NT2/D1 (cell line): ENCODE data around the gene UGT1A10.

Source experiments
- DNase-seq: peaks from one replicate; pipeline ENCODE4 v3.0.0-alpha.2; 2011; ENCODE audit warnings: low read depth, low spot score
- H3K27me3 ChIP-seq: 2 replicates; pipeline ENCODE4 v1.6.0; 2011; ENCODE audit warnings: mild to moderate bottlenecking; ENCODE audit not compliant: insufficient read length, insufficient read depth
- H3K36me3 ChIP-seq: 2 replicates; pipeline ENCODE4 v1.6.1; 2011; ENCODE audit warnings: mild to moderate bottlenecking, low read length, mixed read lengths; ENCODE audit not compliant: insufficient read depth, insufficient read length
- H3K4me1 ChIP-seq: 2 replicates; pipeline ENCODE4 v1.5.1; 2011; ENCODE audit not compliant: insufficient read depth, insufficient read length
- H3K4me3 ChIP-seq: 2 replicates; pipeline ENCODE4 v1.5.1; 2011; ENCODE audit warnings: low read depth; ENCODE audit not compliant: insufficient read length
- H3K9ac ChIP-seq: 2 replicates; pipeline ENCODE4 v1.6.0; 2011; ENCODE audit warnings: low read depth; ENCODE audit not compliant: insufficient read length
- H3K9me3 ChIP-seq: 2 replicates; pipeline ENCODE4 v1.5.1; 2011; ENCODE audit warnings: mild to moderate bottlenecking, low read length; ENCODE audit not compliant: insufficient read depth
- SUZ12 ChIP-seq: IDR thresholded peaks from 2 replicates; pipeline ENCODE4 v1.6.1; 2011; ENCODE audit not compliant: insufficient read length, insufficient read depth; ENCODE audit errors: extremely low read depth
- YY1 ChIP-seq: IDR thresholded peaks from 2 replicates; pipeline ENCODE4 v1.6.1; 2011; ENCODE audit not compliant: insufficient read length, insufficient read depth
- ZNF274 ChIP-seq: IDR thresholded peaks from 2 replicates; pipeline ENCODE4 v1.6.1; 2011; ENCODE audit warnings: mild to moderate bottlenecking, low read depth, low read length

The UGT1A10 gene

DNA sequence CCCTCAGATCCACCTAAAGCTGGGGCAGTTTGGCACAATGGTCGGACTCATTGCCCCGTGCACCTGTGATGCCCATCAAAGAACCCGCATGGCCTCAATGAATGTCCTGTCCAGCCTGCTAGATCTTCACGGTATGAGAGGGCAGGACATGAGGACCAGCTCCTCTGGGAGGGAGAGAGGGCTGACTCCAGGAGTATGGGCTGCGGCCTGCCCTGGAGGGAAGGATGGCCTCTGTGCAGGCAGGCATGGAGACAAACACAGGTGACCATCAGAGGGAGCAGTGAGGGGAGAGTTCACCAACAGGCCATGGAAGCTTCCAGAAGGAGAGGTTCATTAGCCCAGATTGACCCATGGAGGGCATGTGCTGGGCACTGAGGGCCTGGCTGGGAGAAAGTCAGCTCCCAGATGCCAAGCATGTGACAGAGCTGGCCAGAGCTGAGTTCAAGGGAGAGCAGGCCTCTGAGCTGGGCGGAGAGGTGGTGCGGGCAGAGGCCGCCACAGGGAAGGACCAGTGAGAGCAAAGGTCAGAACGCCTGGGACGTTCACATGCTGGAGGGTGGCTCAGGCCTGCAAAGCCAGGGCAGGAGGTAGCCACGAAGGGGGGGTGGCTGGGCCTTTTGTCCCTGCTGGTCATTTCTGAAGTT is 181.9 kb downstream of the UGT1A10 start:
- Histone ChIP-seq H3K4me1 (peaks cover 7% of the 10 kb centered on the region), H3K27me3 (peaks cover 2% of the 10 kb centered on the region), H3K4me3 (no peak overlapping the region), H3K9me3 (no peaks in the 10 kb centered on the region), H3K36me3 (no peaks in the 10 kb centered on the region), H3K9ac (no peak overlapping the region)
- TF ChIP-seq ZNF274 (no peak), YY1 (no peak), SUZ12 (no peak)
- DNase-seq, result no peak

DNA sequence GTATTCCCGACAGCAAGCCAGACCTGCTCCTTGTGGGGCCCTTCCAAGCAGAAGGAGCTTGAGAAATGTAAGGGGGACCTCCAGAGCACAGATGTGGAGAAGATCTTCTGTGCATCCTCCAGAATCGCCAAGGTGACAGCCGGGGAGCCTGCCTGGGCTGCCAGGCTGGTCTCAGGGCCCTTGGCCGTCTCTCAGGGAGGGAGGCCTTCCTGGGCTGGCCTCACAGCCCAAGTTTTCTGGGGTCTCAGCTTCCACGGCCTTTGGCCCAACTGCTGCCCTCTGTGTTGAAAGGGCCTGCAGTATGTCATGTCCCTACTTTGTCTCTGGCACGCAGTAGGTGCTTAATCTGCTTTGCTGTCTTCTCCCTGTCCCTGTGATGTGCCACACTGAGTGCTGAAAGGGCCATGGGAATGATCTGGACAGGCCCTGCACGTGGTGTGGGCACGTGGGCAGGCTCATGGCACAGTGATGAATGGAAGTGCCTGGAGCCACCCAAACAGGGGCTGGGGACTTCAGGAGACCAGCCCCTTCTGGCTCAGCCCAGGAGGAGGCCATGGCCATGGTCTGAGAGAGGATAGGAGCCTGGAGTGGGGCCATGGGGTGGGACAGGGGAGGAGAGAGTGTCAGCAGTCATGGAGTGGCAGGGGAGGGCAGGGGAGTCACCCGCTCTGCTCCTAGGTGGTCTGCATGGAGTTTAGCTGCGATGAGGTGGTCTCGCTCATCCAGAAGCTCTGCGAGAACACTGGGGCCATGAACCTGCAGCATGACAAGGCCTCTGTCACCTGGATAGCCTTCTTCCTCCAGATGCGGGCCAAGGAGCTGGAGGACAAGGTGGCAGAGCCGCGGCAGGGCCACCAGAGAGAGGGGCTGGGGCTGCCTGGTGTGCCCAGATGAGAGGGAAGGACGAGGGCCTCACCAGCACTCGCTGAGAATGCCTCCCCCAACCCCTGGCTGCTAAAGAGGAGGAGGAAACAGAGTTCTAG is 182.7 kb downstream of the UGT1A10 start:
- TF ChIP-seq SUZ12 (no peak), YY1 (no peak), ZNF274 (no peak)
- H3K27me3 ChIP-seq, result peaks cover 2% of the 10 kb centered on the region
- H3K9ac ChIP-seq, result no peak overlapping the region
- no peak for DNase-seq
- H3K36me3 ChIP-seq, result no peaks in the 10 kb centered on the region
- H3K4me3 ChIP-seq, result no peak overlapping the region
- H3K9me3 ChIP-seq, result no peaks in the 10 kb centered on the region
- H3K4me1 ChIP-seq, result peaks cover 7% of the 10 kb centered on the region

- no peak for DNase-seq
- H3K4me1 ChIP-seq, result peaks cover 7% of the 10 kb centered on the region
- no peak overlapping the region for H3K9ac ChIP-seq
- H3K27me3 ChIP-seq, result peaks cover 2% of the 10 kb centered on the region
- H3K36me3 ChIP-seq, result no peaks in the 10 kb centered on the region
- TF ChIP-seq ZNF274 (no peak), SUZ12 (no peak)
- H3K9me3 ChIP-seq, result no peaks in the 10 kb centered on the region
- no peak overlapping the region for H3K4me3 ChIP-seq
These were observed 183.9 kb downstream of the UGT1A10 start for GRCh38 chr2:233819884-233820773.

DNA sequence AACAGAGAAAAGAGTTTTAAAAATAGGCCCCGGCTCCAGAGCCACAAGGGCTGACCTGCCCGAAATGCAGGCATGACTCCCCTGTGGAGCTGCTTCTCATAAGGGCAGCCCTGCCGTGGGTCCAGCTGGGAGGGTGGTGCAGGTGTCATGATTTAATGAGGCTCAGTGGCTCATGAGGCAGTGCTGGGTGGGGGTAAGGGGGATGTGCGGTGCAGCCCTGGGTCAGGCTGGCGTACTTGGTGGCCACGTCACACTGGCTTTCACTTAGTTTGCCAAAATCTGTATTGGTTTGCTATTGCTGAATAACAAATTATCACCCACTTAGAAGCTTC is 184.5 kb downstream of the UGT1A10 start:
- no peak overlapping the region for H3K4me3 ChIP-seq
- no peaks in the 10 kb centered on the region for H3K36me3 ChIP-seq
- peaks cover 7% of the 10 kb centered on the region for H3K4me1 ChIP-seq
- no peaks in the 10 kb centered on the region for H3K9me3 ChIP-seq
- no peak for DNase-seq
- H3K27me3 ChIP-seq, result peaks cover 2% of the 10 kb centered on the region
- TF ChIP-seq YY1, result no peak
- no peak for TF ChIP-seq SUZ12
- no peak for TF ChIP-seq ZNF274
- no peak overlapping the region for H3K9ac ChIP-seq

DNA sequence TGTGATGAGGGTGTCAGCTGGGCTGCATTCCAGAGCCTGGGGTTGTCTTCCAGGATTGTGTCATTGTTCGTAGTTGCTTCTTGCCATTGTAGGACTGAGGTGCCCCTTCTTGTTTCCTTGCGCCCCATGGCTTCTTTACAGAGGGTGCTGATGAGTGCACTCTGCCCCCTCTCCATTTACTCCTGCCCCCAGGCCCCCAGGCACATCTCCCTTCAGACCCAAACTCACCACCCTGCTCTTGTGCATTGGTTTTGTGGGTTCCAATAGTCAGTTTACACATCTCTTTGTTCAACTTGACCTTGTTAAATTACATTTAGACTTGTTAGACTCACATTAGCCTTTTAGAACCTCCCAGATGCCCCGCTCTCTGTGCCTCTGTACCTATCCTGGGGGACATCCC is 184.9 kb downstream of the UGT1A10 start:
- Histone ChIP-seq H3K4me1 (peaks cover 7% of the 10 kb centered on the region), H3K9ac (no peak overlapping the region), H3K4me3 (no peak overlapping the region), H3K36me3 (no peaks in the 10 kb centered on the region), H3K9me3 (no peaks in the 10 kb centered on the region), H3K27me3 (peaks cover 2% of the 10 kb centered on the region)
- DNase-seq, result no peak
- TF ChIP-seq YY1 (no peak), SUZ12 (no peak), ZNF274 (no peak)

DNA sequence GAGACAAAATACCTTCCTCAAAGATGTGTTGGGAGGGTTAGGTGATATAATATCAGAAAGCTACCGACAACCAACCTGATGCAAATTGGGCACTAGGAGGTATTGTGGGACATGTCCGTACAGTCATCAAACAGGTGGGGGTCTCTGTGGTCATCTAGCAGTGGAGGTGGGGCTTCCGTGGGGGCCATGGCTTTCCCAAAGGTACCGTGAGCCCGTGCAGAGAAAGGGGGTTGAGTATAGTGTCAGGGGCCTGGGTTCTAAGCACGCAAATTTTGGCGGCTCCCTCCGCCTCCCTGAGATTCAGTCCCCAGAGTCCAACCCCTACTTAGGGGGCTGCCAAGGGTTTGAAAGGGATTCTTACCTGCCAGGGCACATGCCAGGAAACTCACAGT is 185.5 kb downstream of the UGT1A10 start:
- peaks cover 7% of the 10 kb centered on the region for H3K4me1 ChIP-seq
- no peak for DNase-seq
- no peaks in the 10 kb centered on the region for H3K36me3 ChIP-seq
- no peak overlapping the region for H3K4me3 ChIP-seq
- H3K9ac ChIP-seq, result no peak overlapping the region
- H3K9me3 ChIP-seq, result no peaks in the 10 kb centered on the region
- H3K27me3 ChIP-seq, result peaks cover 2% of the 10 kb centered on the region
- TF ChIP-seq YY1, result no peak
- TF ChIP-seq ZNF274, result no peak
- no peak for TF ChIP-seq SUZ12
